Measurements from ENCODE around the gene ZNF830. TPM values are rescaled to one million over a fixed set of nuclear protein-coding genes. Genes with fewer than 3 reads are reported as not detected.

ZNF830 gene
- total and polyA plus RNA-seq, 9 donors = 13.2 to 29.0 (median 19.0) TPM

DNA sequence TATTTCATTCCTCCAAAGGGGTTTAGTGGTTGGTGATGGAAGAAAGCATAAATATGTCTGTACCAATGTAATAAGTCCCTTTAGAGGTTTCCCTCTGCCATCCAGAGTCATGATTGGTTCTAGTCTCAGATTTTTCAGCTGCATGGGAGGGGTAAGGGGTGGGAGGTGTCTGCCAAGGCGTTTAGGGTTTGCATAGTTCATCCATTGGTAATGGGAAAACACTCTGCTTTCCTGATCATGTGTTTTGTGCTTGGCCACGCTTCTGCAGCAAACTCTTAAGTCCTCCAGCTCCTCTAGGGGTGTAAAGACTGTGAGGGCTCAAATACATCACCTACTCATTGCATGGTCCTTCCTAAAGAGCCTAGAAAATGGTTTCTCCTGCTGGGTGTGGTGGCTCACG lies 48.8 kb downstream of the ZNF830 start:
- Histone ChIP-seq H3K36me3 (no peaks in the 10 kb centered on the region), H3K4me3 (no peak overlapping the region), H3K27ac (no peak overlapping the region), H3K9me3 (no peaks in the 10 kb centered on the region), H3K4me1 (ENCODE audit: insufficient read depth) (no peaks in the 10 kb centered on the region), H3K27me3 (no peaks in the 10 kb centered on the region)
- WGBS, 3 donors = 66 to 74% (median 71%) methylated on average over 3 of the region's 3 CpGs
- no peak for TF ChIP-seq POLR2A (IDR thresholded peaks at IDR 0.05)
- no peak for TF ChIP-seq CTCF (IDR thresholded peaks at IDR 0.05)
- no peak for TF ChIP-seq EP300 (IDR thresholded peaks at IDR 0.05)
- intact Hi-C loops (cut with DNase I) = loop anchor here in 1 of 4 donors (10.0 kb wide), 1 partner anchor 55 kb away; the partner anchor contains the start of gene RFFL
- DNase-seq = no peak

- WGBS, 3 donors = 63 to 83% (median 67%) methylated on average over 5 of the region's 5 CpGs
- intact Hi-C loops (cut with DNase I) = loop anchor here in 1 of 4 donors (10.0 kb wide), 1 partner anchor 53 kb away; the partner anchor contains the start of gene RFFL
- H3K36me3 ChIP-seq = no peaks in the 10 kb centered on the region
- TF ChIP-seq POLR2A (IDR thresholded peaks at IDR 0.05) (no peak), CTCF (IDR thresholded peaks at IDR 0.05) (no peak), EP300 (IDR thresholded peaks at IDR 0.05) (no peak)
- H3K9me3 ChIP-seq = no peaks in the 10 kb centered on the region
- H3K4me1 ChIP-seq (ENCODE audit: insufficient read depth) = no peaks in the 10 kb centered on the region
- no peaks in the 10 kb centered on the region for H3K27me3 ChIP-seq
- no peak overlapping the region for H3K4me3 ChIP-seq
- no peak overlapping the region for H3K27ac ChIP-seq
- DNase-seq = no peak
Measured at GRCh38 chr17:35011671-35012216, 50.4 kb downstream of the ZNF830 start.

Other genes with a start within 250 kb of the ZNF830 start
- 1 to 10 TPM; 2.6 to 5.8 (median 3.9) TPM for gene CCT6B, start 80 bp upstream of the ZNF830 start, total RNA-seq
- gene CCT6B, start 80 bp upstream of the ZNF830 start, polyA plus RNA-seq = 1 to 10 TPM; 1.7 TPM
- gene LIG3, start 19.0 kb downstream of the ZNF830 start, total RNA-seq = 10 to 100 TPM; 21.0 to 63.2 (median 52.0) TPM
- 10 to 100 TPM; 10.9 to 33.1 TPM for gene LIG3, start 19.0 kb downstream of the ZNF830 start, polyA plus RNA-seq
- gene RFFL, start 102.2 kb downstream of the ZNF830 start, total RNA-seq = 10 to 100 TPM; 10.4 to 23.9 (median 18.8) TPM
- gene RFFL, start 102.2 kb downstream of the ZNF830 start, polyA plus RNA-seq = 1 to 10 TPM; 6.3 to 9.8 TPM
- gene RAD51D, start 158.3 kb downstream of the ZNF830 start, total RNA-seq = 10 to 100 TPM in 5 of 7 donors, 1 to 10 TPM in 2; 7.3 to 16.7 (median 11.5) TPM
- gene RAD51D, start 158.3 kb downstream of the ZNF830 start, polyA plus RNA-seq = 1 to 10 TPM; 7.5 to 9.3 TPM
- gene FNDC8, start 160.1 kb downstream of the ZNF830 start, total RNA-seq = not detected
- gene FNDC8, start 160.1 kb downstream of the ZNF830 start, polyA plus RNA-seq = not detected
- gene NLE1, start 180.8 kb downstream of the ZNF830 start, total RNA-seq = 10 to 100 TPM; 11.7 to 26.5 (median 22.2) TPM
- gene NLE1, start 180.8 kb downstream of the ZNF830 start, polyA plus RNA-seq = 10 to 100 TPM; 10.6 to 12.2 TPM
- under 1 TPM in 3 of 7 donors, not detected in 4; 0.05 to 0.10 (median 0.05) TPM for gene UNC45B, start 186.3 kb downstream of the ZNF830 start, total RNA-seq
- under 1 TPM; 0.05 to 0.10 TPM for gene UNC45B, start 186.3 kb downstream of the ZNF830 start, polyA plus RNA-seq
- not detected for gene SLC35G3, start 232.9 kb downstream of the ZNF830 start, total RNA-seq
- not detected for gene SLC35G3, start 232.9 kb downstream of the ZNF830 start, polyA plus RNA-seq

Data from ovary (tissue), 9 donors.